Measurements from ENCODE around the gene HS6ST1. TPM values are rescaled to one million over a fixed set of nuclear protein-coding genes. Genes with fewer than 3 reads are reported as not detected.
"Not testable (repeated sequence)": the region's sequence is repeated elsewhere in the genome, so short reads cannot be mapped to it uniquely, and the experiment has no call there.

HS6ST1 gene
- total RNA-seq, 1 experiment from 2014 or later = 102 TPM

DNA sequence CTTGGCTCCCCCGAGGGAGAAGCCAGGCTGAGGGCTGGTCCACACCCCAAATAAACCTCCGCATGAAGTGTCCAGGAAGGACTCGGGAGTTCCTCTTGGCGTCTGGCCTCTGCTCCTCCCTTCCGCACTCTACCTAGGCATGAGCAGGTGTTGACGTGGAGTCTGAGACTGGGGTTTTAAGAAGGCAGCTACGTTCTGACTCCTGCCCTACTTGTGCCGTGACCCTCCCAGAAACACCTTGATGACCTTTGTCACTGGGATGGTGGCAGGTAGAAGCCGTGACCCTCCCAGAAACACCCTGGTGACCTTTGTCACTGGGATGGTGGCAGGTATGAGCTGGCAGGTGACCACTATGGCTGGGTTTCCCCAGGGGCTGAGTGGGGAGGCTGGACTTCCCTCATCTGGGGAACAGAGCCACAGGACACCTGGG lies 54.8 kb downstream of the HS6ST1 start:
- Histone ChIP-seq H3K4me3 (ENCODE audit: insufficient read depth, low read depth, low read length) (no peak overlapping the region), H3K27me3 (ENCODE audit: control insufficient read depth, insufficient read depth, low read length) (no peaks in the 10 kb centered on the region), H3K36me3 (replicated peaks; ENCODE audit: control insufficient read depth, insufficient read depth, low read length) (no peaks in the 10 kb centered on the region; the same call in 1 of the 2 replicates)
- DNase-seq = peak; percentile 25

DNA sequence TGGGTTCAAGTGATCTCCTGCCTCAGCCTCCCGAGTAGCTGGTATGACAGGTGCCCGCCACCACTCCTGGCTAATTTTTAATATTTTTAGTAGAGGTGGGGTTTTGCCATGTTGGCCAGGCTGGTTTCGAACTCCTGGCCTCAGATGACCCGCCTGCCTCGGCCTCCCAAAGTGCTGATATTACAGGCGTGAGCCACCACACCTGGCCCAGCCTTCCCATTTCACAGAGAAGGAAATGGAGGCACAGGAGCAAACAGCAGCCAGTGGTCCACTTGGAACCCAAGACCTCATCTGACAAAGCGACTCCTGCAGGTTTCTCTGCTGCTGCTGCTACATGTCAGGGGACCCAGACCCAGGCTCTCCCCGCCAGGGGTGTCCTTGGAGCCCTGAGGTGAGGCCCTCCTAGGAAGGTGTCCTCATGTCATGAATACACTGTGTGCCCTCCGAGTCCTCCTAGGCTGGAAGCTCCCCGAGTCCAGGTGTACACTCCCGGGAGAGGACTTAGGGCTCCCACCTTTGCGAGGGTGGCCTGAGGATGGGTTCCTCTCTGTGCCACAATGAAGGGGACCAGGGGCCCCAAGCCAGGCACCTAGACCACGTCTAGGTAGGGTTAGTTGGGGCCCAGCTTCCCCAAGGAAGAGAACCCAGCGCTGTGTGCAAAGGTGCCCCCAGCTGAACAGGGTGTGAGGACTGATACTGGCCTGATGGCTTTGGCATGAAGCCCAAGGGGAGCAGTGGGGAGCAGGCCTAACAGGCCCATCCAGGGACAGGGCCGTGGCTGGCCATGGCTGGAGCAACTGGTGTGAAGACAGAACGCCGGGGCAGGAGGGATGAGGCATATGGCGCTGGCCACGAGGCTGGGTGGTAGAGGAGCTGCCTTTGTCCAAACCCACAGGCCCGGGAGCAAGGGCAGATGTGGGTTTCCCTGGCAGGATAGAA lies 56.1 kb downstream of the HS6ST1 start:
- H3K4me3 ChIP-seq (ENCODE audit: insufficient read depth, low read depth, low read length) = no peak overlapping the region
- H3K36me3 ChIP-seq (replicated peaks; ENCODE audit: control insufficient read depth, insufficient read depth, low read length) = no peaks in the 10 kb centered on the region
- H3K27me3 ChIP-seq (ENCODE audit: control insufficient read depth, insufficient read depth, low read length) = no peaks in the 10 kb centered on the region
- DNase-seq = peak; percentile 33

DNA sequence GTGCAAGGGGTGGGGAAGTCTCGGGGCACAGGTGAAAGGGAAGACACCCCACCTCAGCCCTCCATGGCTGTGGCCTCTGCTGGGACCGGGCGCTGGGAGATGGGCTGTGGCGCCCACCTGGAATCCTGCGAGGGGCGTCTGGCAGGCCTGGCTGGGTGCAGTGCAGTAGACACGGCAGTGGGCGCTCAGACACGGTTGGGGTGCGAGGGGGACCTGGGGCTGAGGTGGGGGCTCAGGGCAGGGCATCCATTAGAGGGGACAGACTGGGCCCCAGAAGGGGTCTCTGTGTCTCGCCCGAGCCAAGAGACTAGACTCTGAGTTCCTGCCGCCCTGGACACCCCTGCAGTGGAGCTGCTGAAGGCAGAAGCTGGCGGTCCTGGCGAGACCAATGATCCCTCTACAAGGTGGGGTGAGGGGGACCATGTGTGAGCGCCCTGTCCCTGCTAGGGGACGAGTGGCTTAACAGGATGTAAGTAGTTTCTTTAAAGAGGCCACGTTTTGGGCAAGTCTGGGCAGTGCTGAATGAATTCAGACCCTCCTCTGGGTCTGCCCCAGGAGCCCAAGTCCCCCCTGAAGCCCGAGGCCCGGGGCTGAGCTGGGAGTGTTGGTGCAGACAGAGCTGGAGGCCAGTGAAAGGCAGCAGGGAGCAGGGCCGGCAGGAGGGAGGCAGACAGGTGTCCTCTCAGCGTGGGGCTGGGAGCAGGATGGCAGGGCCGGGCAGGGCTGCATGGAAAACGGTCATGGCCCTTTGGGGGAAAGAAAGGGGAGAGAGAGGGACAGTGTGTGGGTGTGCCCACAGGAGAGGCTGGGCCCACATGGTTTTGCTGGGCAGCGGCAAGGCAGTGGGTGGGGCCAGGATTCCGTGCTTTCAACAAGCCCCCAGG lies 57.2 kb downstream of the HS6ST1 start:
- Histone ChIP-seq H3K27me3 (ENCODE audit: control insufficient read depth, insufficient read depth, low read length) (no peaks in the 10 kb centered on the region), H3K36me3 (replicated peaks; ENCODE audit: control insufficient read depth, insufficient read depth, low read length) (no peaks in the 10 kb centered on the region), H3K4me3 (ENCODE audit: insufficient read depth, low read depth, low read length) (no peak overlapping the region)
- peak; percentile 67 for DNase-seq

DNA sequence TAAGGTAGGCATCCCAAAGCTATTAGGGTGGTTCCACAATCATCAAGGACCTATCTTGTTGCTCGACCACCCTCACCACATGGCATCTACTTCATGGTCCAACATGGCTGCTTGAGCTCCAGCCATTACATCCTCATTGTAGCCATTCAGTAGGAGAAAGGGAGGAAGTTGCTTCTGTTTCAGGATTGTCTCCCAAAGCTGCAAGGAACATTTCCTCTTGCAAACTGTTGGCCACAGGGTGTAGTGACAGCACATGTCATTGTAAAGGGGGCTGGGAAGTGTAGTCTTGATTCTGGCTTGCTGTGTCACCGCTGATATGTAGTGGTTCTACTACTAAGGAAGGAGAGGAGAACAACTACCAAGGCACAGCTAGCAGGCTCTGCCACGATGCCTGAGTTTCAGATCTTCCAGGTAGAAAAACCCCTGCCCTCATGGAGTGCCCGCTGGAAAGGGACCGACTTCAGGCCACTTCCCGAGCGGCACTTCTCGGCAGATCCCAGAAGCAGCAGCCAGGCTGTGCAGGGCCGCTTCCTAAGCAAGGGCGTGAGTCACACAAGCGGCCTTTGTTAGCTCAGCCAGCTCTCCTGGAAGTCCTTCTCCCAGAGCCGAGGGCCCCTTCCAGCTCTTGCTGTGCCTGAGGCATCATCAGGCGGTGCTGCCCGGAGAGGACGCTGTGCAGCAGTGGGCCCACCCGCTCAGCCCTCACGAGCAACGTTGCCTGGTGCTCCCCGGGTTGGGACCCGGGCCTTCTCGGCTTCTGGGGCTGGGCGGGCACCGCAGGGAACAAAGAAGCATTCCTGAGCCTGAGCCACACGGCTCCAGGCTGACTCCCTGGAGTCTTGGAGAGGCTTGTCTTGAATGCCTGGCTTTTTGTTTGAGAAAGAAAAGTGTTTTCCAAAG lies 58.2 kb downstream of the HS6ST1 start:
- Histone ChIP-seq H3K36me3 (replicated peaks; ENCODE audit: control insufficient read depth, insufficient read depth, low read length) (no peaks in the 10 kb centered on the region), H3K4me3 (ENCODE audit: insufficient read depth, low read depth, low read length) (no peak overlapping the region), H3K27me3 (ENCODE audit: control insufficient read depth, insufficient read depth, low read length) (no peaks in the 10 kb centered on the region)
- DNase-seq = peak; percentile 89

DNA sequence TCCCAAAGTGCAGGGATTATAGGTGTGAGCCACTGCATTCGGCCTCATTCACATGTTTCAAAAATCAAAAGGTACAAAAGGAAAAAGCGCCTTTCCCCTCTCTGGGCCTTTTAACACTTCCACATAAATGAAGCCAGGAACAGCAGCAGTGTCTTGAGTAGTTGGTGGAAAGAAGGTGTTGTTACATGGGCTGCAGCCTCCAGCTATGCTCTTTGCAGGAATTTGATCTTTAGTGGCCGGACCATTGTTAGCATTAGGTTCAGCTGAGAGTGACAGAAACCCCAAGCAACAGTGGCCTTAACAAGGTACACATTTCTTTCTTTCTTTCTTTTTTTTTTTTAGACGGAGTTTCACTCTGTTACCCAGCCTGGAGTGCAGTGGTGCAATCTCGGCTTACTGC lies 59.1 kb downstream of the HS6ST1 start:
- no peaks in the 10 kb centered on the region for H3K36me3 ChIP-seq (replicated peaks; ENCODE audit: control insufficient read depth, insufficient read depth, low read length)
- DNase-seq = peak; percentile 30
- no peak overlapping the region for H3K4me3 ChIP-seq (ENCODE audit: insufficient read depth, low read depth, low read length)
- no peaks in the 10 kb centered on the region for H3K27me3 ChIP-seq (ENCODE audit: control insufficient read depth, insufficient read depth, low read length)

DNA sequence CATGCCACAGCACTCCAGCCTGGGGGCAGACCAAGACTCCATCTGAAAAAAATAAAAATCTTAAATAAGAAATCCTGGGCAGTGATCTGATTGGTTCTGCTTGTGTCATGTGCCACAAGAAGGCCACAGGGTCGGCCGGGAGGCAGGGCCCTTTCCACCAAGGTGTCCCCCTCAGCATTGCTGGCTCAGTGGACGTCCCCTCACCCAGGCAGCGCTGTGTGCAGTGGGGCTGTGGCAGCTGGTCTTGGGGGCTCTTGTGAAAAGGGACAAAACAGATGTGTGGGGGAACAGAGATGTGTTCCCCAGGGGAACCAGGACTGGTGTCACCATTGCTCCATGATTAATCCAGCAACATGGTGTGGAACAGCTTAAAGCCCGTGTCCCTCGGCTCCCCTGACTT lies 60.5 kb downstream of the HS6ST1 start:
- H3K27me3 ChIP-seq (ENCODE audit: control insufficient read depth, insufficient read depth, low read length) = no peaks in the 10 kb centered on the region
- H3K36me3 ChIP-seq (replicated peaks; ENCODE audit: control insufficient read depth, insufficient read depth, low read length) = no peaks in the 10 kb centered on the region
- H3K4me3 ChIP-seq (ENCODE audit: insufficient read depth, low read depth, low read length) = no peak overlapping the region
- DNase-seq = peak; percentile 30

DNA sequence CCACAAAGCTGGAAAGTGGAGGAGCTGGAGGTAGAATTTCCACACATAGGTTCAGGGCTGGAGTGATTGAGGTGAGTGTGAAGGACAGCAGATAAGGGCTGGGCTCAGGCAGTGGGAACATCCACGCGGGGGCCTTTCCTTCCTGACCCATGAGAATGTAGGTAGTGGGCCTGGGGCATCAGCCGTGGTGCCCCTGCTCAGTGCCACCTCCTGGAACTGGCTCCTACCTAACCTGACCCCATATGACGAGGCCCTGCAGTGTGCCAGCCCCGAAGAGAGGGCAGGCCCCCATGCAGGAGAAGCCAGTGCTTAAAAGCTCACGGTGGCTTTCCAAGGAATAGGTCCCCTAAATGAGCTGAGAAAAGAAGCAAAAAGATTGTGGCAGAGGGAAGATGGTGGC lies 66.2 kb downstream of the HS6ST1 start:
- no peak for DNase-seq
- H3K4me3 ChIP-seq (ENCODE audit: insufficient read depth, low read depth, low read length) = no peak overlapping the region
- no peaks in the 10 kb centered on the region for H3K27me3 ChIP-seq (ENCODE audit: control insufficient read depth, insufficient read depth, low read length)
- H3K36me3 ChIP-seq (replicated peaks; ENCODE audit: control insufficient read depth, insufficient read depth, low read length) = no peaks in the 10 kb centered on the region

DNA sequence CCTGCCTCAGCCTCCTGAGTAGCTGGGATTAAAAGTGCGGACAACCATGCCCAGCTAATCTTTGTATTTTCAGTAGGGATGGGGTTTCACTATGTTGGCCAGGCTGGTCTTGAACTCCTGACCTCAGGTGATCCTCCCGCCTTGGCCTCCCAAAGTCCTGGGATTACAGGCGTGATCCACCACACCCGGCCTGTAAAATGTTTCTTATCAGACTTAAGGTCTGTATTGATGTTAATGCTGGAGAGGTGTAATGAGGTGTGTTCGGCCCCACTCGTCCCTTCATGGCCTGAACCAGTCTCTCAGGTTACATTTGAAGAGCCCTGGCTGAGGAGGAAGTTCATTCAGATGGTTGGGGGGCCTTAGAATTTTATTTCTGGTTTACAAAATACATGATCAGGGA lies 66.6 kb downstream of the HS6ST1 start:
- H3K4me3 ChIP-seq (ENCODE audit: insufficient read depth, low read depth, low read length); DNase-seq; H3K27me3 ChIP-seq (ENCODE audit: control insufficient read depth, insufficient read depth, low read length); H3K36me3 ChIP-seq (replicated peaks; ENCODE audit: control insufficient read depth, insufficient read depth, low read length): not testable (repeated sequence)

DNA sequence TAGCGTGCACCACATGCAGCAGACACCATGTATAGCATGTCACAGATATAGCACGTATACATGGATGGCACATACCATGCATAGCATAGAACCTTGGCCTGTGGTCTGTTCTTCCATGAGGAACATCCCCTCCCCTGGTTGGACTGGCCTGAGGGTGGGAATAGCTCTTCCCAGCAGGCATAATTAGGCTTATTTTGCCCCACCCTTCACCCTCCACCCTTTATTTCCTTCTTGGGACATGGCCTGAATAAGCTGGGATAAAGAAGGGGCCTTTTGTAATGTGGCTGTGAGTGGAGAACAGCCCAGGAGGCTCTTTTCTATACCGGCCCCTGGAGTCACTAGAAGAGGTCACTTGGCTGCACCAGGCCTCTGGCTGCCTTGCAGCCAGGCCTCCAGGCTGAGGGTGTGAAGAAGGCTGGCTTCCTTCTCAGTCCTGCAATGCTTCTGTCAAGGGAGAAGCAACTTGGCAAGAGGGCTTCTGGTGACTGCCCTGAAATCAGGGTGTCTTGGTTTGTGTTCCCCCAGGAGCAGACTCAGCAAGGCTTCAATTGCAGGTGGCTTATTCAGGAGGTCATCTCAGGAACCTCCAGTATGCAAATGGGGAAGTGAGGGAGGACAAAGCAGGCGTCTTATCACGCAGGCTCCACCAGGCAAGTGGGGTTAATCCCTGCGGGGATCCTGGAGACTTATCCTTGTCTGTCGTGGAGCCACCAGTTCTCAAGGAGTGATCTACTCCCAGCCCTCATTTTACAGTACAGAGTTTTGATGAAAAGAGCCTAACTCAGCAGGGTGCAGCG lies 68.2 kb downstream of the HS6ST1 start:
- Histone ChIP-seq H3K36me3 (replicated peaks; ENCODE audit: control insufficient read depth, insufficient read depth, low read length) (no peaks in the 10 kb centered on the region), H3K27me3 (ENCODE audit: control insufficient read depth, insufficient read depth, low read length) (no peaks in the 10 kb centered on the region), H3K4me3 (ENCODE audit: insufficient read depth, low read depth, low read length) (no peak overlapping the region)
- peak; percentile 31 for DNase-seq

DNA sequence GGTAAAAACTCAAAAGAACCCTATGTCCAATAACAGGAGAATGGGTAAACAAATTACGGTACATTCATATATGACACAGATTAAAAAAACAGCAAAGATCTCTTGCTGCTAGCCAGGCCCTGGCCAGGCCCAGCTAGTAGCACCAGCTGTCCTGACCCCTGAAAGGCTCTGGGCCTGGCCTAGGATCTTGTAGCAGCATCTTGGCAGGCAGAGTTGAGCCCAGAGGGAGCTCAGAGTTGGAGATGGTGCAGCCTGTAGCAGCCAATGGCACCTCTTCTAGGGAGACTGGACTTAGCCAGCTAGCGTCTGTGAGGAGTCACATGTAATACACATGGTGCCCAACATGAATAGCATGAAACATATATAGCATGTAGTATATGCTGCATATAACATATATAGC lies 69.1 kb downstream of the HS6ST1 start:
- DNase-seq = no peak
- Histone ChIP-seq H3K27me3 (ENCODE audit: control insufficient read depth, insufficient read depth, low read length) (no peaks in the 10 kb centered on the region), H3K4me3 (ENCODE audit: insufficient read depth, low read depth, low read length) (no peak overlapping the region), H3K36me3 (replicated peaks; ENCODE audit: control insufficient read depth, insufficient read depth, low read length) (no peaks in the 10 kb centered on the region)

DNA sequence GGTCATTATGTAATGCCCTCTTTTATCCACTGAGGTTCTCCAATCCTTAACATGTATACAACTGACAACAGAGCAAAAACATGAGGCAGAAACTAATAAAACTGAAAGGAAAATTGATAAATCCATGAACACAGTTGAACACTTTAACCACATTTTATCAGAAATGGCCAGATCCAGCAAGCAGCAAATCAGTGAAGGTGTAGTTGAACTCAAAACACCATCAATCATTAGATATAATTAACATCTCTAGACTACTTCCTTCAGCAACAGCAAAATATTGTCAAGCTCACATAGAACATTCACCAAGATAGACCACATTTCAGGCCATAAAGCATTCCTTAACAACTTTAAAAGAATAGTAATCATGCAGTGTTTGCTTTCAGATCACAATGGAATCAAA lies 72.9 kb downstream of the HS6ST1 start:
- H3K4me3 ChIP-seq (ENCODE audit: insufficient read depth, low read depth, low read length) = no peak overlapping the region
- H3K36me3 ChIP-seq (replicated peaks; ENCODE audit: control insufficient read depth, insufficient read depth, low read length) = no peaks in the 10 kb centered on the region
- DNase-seq = no peak
- H3K27me3 ChIP-seq (ENCODE audit: control insufficient read depth, insufficient read depth, low read length) = no peaks in the 10 kb centered on the region

DNA sequence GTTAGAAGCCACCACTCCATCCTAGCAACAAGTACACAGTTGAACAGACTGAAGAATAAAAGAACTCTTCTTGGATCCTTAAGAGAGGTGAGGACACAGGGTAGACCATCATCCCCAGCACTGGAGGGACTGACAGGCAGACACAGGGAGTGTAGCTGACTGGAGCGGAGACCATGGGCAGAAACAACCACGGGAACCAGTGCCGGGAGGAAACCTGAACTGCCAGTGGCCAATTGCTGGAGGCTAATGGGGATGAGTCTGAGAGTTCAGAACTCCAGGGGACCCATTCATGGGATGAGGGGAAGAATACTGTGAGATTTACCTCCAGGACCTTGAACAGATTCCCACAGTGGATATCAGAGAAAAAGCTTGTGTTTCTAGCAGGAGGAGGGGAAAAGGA lies 76.8 kb downstream of the HS6ST1 start:
- Histone ChIP-seq H3K4me3 (ENCODE audit: insufficient read depth, low read depth, low read length) (no peak overlapping the region), H3K36me3 (replicated peaks; ENCODE audit: control insufficient read depth, insufficient read depth, low read length) (no peaks in the 10 kb centered on the region)

DNA sequence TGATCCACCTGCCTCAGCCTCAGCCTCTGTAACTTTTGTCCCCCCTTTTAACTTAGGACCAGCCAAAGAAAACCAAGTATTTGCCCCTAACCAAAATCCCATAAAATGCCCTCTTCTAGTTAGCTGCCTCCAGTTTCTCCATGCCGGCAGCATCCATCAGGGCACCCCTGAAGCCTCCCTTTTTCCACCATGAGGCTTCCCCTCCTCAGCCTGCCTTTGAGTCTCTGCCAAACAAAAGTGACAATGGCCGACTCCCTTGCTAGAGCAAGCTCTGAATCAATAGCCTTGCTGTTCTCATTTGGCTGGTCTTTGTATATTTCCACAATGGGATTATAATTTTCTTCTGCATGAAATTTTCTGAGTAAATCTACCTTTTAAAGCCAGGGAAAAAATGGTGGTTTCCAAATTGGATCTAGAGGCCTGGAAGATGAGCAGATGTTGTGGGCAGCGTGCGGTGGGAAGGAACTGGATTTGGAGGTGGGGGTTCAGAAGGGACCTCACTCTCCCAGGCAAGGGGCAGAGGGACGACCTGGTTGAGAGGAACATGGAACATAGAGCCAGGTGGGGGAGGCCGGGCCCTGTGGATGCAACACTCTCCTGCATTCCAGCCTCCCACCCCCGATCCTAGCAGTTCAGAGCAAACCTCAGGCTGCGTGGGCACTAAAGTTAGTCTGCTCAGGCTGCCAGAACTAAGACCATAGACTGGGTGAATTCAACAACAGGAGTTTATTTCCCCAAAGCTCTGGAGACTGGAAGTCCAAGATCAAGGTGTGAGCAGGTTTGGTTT lies 80.6 kb downstream of the HS6ST1 start:
- no peak for DNase-seq
- H3K36me3 ChIP-seq (replicated peaks; ENCODE audit: control insufficient read depth, insufficient read depth, low read length) = no peaks in the 10 kb centered on the region
- H3K27me3 ChIP-seq (ENCODE audit: control insufficient read depth, insufficient read depth, low read length) = peaks cover 3% of the 10 kb centered on the region
- no peak overlapping the region for H3K4me3 ChIP-seq (ENCODE audit: insufficient read depth, low read depth, low read length)

More for the DNA sequence above, 76.8 kb downstream of the HS6ST1 start:
- no peak for DNase-seq
- no peaks in the 10 kb centered on the region for H3K27me3 ChIP-seq (ENCODE audit: control insufficient read depth, insufficient read depth, low read length)

Data from H7 (cell line).